ENCODE measurements around the gene FLYWCH2.

FLYWCH2 gene

GRCh38 chr16:2926650-2926999 is 43.6 kb downstream of the FLYWCH2 start:
- TF ChIP-seq POLR2AphosphoS5 (IDR thresholded peaks at IDR 0.05; ENCODE audit: low read depth, low read length): no peak
- TF ChIP-seq TAF1 (IDR thresholded peaks at IDR 0.05; ENCODE audit: borderline replicate concordance, insufficient read depth, low read length): no peak
- TF ChIP-seq, protein P1, sequence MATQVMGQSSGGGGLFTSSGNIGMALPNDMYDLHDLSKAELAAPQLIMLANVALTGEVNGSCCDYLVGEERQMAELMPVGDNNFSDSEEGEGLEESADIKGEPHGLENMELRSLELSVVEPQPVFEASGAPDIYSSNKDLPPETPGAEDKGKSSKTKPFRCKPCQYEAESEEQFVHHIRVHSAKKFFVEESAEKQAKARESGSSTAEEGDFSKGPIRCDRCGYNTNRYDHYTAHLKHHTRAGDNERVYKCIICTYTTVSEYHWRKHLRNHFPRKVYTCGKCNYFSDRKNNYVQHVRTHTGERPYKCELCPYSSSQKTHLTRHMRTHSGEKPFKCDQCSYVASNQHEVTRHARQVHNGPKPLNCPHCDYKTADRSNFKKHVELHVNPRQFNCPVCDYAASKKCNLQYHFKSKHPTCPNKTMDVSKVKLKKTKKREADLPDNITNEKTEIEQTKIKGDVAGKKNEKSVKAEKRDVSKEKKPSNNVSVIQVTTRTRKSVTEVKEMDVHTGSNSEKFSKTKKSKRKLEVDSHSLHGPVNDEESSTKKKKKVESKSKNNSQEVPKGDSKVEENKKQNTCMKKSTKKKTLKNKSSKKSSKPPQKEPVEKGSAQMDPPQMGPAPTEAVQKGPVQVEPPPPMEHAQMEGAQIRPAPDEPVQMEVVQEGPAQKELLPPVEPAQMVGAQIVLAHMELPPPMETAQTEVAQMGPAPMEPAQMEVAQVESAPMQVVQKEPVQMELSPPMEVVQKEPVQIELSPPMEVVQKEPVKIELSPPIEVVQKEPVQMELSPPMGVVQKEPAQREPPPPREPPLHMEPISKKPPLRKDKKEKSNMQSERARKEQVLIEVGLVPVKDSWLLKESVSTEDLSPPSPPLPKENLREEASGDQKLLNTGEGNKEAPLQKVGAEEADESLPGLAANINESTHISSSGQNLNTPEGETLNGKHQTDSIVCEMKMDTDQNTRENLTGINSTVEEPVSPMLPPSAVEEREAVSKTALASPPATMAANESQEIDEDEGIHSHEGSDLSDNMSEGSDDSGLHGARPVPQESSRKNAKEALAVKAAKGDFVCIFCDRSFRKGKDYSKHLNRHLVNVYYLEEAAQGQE (IDR thresholded peaks at IDR 0.05; ENCODE audit: insufficient read depth in 1 of 2, low read depth in 2 of 2, low read length in 2 of 2): no peak
- no peak for TF ChIP-seq FOXP2 (optimal IDR thresholded peaks at IDR 0.05; ENCODE audit: borderline replicate concordance, extremely low read depth, extremely low read length, insufficient read depth)
- TF ChIP-seq SIN3A (IDR thresholded peaks at IDR 0.05; ENCODE audit: borderline replicate concordance, insufficient read depth, low read length): no peak

DNA sequence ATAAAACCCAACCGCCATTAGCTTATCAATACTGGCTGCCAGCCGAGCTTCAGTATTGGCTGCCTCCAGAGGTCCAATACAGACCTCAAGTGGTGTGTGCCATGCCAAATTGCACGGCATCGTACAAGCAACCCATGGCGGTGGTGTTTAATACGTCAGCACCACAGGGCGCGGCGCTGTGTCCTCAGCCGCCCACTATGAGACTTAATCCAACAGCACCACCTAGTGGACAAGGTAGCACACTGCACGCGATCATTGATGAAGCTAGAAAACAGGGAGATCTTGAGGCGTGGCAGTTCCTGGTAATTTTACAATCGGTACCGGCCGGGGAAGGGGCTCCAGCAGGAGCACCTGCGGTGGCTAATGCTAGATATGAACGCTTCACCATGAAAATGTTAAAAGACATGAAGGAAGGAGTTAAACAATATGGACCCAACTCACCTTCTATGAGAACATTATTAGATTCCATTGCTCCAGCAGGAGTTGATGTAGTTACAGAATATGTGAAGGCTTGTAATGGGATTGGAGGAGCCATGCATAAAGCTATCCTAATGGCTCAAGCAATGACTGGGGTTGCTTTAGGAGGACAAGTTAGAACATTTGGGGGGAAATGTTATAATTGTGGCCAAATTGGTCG is 44.1 kb downstream of the FLYWCH2 start:
- TF ChIP-seq, protein P1 (IDR thresholded peaks at IDR 0.05; ENCODE audit: insufficient read depth in 1 of 2, low read depth in 2 of 2, low read length in 2 of 2): no peak
- no peak for TF ChIP-seq POLR2AphosphoS5 (IDR thresholded peaks at IDR 0.05; ENCODE audit: low read depth, low read length)
- TF ChIP-seq SIN3A (IDR thresholded peaks at IDR 0.05; ENCODE audit: borderline replicate concordance, insufficient read depth, low read length): no peak
- TF ChIP-seq TAF1 (IDR thresholded peaks at IDR 0.05; ENCODE audit: borderline replicate concordance, insufficient read depth, low read length): no peak

DNA sequence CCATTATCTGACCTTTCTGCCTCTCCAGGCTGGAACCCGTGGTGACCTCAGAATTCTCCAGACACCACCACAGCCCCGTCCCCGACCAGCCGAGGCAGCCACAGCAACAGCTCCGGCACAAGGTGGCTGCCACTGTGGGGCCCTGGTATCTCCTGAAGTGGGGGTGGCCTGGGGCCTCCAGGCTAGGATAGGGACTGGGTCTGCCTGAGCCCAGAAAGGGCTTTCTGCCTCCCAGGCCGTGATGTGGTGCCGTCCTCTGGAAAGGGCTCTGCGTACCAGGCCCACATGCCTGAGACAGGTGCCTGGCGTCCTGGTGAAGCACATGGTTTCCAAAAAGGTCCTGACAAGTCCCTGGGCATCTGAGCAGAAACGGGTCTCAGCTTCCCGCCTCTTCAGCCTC is 45.8 kb downstream of the FLYWCH2 start:
- no peak for TF ChIP-seq SIN3A (IDR thresholded peaks at IDR 0.05; ENCODE audit: borderline replicate concordance, insufficient read depth, low read length)
- no peak for TF ChIP-seq FOXP2 (optimal IDR thresholded peaks at IDR 0.05; ENCODE audit: borderline replicate concordance, extremely low read depth, extremely low read length, insufficient read depth)
- TF ChIP-seq, protein P1 (IDR thresholded peaks at IDR 0.05; ENCODE audit: insufficient read depth in 1 of 2, low read depth in 2 of 2, low read length in 2 of 2): no peak
- no peak for TF ChIP-seq TAF1 (IDR thresholded peaks at IDR 0.05; ENCODE audit: borderline replicate concordance, insufficient read depth, low read length)
- no peak for TF ChIP-seq POLR2AphosphoS5 (IDR thresholded peaks at IDR 0.05; ENCODE audit: low read depth, low read length)

DNA sequence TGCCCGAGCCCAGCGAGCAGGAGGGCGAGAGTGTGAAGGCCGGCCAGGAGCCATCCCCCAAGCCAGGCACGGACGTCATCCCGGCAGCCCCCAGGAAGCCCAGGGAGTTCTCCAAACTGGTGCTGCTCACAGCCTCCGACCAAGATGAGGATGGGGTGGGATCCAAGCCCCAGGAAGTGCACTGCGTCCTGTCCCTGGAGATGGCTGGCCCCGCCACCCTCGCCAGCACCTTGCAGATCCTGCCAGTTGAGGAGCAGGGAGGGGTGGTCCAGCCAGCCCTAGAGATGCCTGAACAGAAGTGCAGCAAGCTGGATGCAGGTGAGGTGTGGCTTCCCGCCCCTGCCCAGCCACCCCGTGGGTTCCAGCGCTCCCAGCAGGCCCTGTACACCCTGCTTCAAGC is 46.7 kb downstream of the FLYWCH2 start:
- TF ChIP-seq, protein P1 (IDR thresholded peaks at IDR 0.05; ENCODE audit: insufficient read depth in 1 of 2, low read depth in 2 of 2, low read length in 2 of 2): no peak
- no peak for TF ChIP-seq POLR2AphosphoS5 (IDR thresholded peaks at IDR 0.05; ENCODE audit: low read depth, low read length)
- no peak for TF ChIP-seq TAF1 (IDR thresholded peaks at IDR 0.05; ENCODE audit: borderline replicate concordance, insufficient read depth, low read length)
- no peak for TF ChIP-seq SIN3A (IDR thresholded peaks at IDR 0.05; ENCODE audit: borderline replicate concordance, insufficient read depth, low read length)
- TF ChIP-seq FOXP2 (optimal IDR thresholded peaks at IDR 0.05; ENCODE audit: borderline replicate concordance, extremely low read depth, extremely low read length, insufficient read depth): no peak

DNA sequence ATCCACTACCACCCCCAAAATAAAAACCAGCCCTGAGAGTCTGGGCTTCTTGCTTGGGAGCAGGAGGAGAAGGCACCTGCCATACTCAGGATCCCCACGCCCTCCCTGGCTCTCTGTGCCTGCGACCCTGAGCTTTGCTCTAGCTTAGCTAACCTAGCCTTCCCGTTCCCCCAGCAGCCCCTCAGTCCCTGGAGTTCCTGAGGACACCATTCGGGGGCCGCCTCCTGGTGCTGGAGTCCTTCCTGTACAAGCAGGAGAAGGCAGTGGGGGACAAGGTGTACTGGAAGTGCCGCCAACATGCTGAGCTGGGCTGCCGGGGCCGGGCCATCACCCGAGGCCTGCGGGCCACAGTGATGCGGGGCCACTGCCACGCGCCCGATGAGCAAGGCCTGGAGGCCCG is 47.2 kb downstream of the FLYWCH2 start:
- TF ChIP-seq SIN3A (IDR thresholded peaks at IDR 0.05; ENCODE audit: borderline replicate concordance, insufficient read depth, low read length) (no peak), POLR2AphosphoS5 (IDR thresholded peaks at IDR 0.05; ENCODE audit: low read depth, low read length) (no peak), TAF1 (IDR thresholded peaks at IDR 0.05; ENCODE audit: borderline replicate concordance, insufficient read depth, low read length) (no peak), FOXP2 (optimal IDR thresholded peaks at IDR 0.05; ENCODE audit: borderline replicate concordance, extremely low read depth, extremely low read length, insufficient read depth) (no peak)
- TF ChIP-seq, protein P1 (IDR thresholded peaks at IDR 0.05; ENCODE audit: insufficient read depth in 1 of 2, low read depth in 2 of 2, low read length in 2 of 2): no peak

All from PFSK-1 (cell line).